DOHH2 (cell line): ENCODE data around the gene PYGO1.

Source experiments
- EZH2phosphoT487 ChIP-seq: fragments of 200-600 bp; sonication (generic); IDR thresholded peaks from 2 replicates; pipeline ENCODE4 v1.6.1; 2017; ENCODE audit warnings: borderline replicate concordance, mild to moderate bottlenecking, antibody characterized with exemption, low read length, moderate library complexity, mixed read lengths
- TF ChIP-seq, protein P1 (sequence below): fragments of 200-600 bp; sonication (generic); IDR thresholded peaks from one replicate; pipeline ENCODE4 v1.5.1; 2014; ENCODE audit warnings: antibody characterized with exemption, mild to moderate bottlenecking, low read depth, low read length; ENCODE audit not compliant: poor library complexity, severe bottlenecking

GRCh38 chr15:55589287-55589686 is 1.1 kb upstream of the PYGO1 start:
- TF ChIP-seq, protein P1, sequence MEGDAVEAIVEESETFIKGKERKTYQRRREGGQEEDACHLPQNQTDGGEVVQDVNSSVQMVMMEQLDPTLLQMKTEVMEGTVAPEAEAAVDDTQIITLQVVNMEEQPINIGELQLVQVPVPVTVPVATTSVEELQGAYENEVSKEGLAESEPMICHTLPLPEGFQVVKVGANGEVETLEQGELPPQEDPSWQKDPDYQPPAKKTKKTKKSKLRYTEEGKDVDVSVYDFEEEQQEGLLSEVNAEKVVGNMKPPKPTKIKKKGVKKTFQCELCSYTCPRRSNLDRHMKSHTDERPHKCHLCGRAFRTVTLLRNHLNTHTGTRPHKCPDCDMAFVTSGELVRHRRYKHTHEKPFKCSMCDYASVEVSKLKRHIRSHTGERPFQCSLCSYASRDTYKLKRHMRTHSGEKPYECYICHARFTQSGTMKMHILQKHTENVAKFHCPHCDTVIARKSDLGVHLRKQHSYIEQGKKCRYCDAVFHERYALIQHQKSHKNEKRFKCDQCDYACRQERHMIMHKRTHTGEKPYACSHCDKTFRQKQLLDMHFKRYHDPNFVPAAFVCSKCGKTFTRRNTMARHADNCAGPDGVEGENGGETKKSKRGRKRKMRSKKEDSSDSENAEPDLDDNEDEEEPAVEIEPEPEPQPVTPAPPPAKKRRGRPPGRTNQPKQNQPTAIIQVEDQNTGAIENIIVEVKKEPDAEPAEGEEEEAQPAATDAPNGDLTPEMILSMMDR = no peak
- no peak for TF ChIP-seq EZH2phosphoT487
